Activated CD4-positive, alpha-beta T cell treated with anti-CD3 and anti-CD28 coated beads for 48 hours (primary cell): ENCODE results near the gene IFT27.
"Not testable (repeated sequence)": the region's sequence is repeated elsewhere in the genome, so short reads cannot be mapped to it uniquely, and the experiment has no call there.

ENCODE experiments used
- DNase-seq: peaks from one replicate; pipeline ENCODE4 v3.0.0-alpha.2; 2020

Gene IFT27

DNA sequence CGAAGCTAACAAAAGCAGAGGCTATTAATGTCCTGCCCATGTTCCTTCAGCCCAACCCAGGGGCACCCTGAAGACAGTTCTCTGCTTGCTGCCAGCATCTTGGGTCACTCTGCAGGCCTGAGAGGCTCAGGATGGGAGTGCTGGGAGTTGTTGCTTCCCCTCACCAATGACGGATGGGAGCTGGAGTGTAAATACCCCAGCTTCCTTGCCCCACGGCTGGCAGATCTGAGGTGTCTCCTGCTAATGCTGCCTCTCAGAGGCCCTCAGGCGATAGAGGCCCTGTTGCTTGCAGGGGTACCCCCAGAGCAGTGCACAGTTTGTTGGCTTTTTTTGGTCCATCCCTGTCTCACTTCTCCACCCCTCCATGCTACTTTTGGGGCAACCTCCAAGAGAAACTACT lies 32.9 kb downstream of the IFT27 start:
- no peak for DNase-seq

DNA sequence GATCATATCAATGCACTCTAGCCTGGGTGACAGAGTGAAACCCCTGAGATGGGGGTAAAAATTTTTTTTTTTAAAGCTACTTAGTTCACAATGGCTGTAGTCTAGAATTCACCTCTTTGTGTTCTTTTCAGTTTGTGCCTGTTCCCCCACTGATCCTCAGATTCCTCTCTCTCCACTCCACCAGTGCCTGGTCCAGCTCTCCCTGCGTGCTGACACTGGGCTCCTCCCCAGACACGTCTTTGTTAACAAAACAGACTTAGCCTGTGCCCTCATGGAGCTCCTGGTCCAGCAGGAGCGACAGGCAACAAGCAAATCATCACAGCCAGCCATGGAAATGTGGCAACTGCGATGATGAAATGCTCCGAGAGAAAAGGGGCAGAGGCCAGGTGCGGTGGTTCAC lies 34.0 kb downstream of the IFT27 start:
- DNase-seq = no peak

DNA sequence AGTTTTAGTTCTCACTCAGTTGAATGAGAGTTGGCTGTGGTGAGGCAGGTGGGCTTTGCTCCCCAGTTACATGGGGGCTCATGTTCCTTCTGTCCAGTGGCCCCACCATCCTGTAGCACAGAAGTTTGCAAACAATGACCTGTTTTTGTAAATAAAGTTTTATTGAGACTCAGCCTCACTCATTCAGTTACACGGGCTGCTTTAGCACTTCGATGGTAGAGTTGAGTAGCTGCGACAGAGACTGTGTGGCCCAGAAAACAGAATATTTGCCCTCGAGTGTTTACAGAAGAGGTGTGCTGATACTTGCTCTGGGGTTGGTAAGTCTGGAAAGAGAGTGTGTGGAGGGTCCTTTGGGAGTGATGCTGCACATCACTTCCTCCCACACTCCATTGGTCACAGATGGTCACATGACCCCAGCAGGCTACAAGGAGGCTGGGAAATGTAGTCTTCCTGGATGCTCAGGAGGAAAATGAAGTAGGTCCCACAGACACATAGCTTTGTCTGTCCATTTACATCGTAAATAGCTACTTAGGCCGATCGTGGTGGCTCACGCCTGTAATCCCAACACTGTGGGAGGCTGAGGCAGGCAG lies 34.6 kb downstream of the IFT27 start:
- no peak for DNase-seq

DNA sequence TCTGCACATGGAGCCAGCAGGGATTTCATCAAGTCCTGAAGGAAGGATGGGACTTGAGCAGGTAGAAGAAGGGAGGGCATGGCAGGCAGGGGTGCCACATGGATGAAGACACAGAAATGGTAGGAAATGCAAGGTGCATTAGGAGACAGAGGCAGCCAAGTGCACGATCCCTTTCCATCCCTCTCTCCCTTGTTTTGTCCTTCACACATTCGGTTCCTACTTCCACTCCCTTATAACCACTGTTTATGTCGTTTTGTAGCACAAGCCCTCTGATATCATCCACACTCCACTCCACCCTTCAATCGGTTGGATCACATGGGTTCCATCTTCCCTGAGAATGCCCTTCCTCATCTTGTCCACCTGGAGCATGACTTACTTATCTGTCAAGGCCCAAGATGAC lies 35.2 kb downstream of the IFT27 start:
- no peak for DNase-seq

GRCh38 chr22:36739185-36739584 lies 36.7 kb downstream of the IFT27 start:
- DNase-seq = no peak

DNA sequence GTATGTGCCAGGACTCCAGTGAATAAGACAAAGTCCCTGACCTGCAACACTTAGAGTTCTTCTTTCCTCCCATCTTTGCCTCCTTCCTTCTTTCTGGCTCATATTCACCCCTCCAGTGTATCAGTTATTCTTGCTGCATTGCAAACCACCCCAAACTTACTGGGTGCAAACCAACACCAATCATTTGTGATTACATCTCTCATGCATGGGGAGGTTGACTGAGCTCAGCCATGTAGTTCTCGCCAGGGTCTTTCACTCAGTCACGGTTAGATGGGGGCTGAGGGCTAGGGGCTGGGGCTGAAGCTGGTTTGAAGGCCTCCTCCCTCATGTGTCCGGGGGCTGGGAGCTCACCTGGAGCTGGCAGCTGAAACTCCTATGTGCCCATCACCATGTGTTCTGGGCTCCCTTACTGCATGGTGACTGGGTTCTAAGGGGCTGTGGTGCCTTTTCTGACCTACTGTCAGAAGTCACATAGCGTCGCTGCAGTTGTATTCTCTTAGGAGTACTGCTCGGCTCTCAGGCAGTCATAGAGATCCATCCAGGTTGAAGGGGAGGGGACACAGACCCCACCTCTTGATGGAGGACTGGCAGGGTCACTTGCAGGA lies 37.4 kb downstream of the IFT27 start:
- no peak for DNase-seq

DNA sequence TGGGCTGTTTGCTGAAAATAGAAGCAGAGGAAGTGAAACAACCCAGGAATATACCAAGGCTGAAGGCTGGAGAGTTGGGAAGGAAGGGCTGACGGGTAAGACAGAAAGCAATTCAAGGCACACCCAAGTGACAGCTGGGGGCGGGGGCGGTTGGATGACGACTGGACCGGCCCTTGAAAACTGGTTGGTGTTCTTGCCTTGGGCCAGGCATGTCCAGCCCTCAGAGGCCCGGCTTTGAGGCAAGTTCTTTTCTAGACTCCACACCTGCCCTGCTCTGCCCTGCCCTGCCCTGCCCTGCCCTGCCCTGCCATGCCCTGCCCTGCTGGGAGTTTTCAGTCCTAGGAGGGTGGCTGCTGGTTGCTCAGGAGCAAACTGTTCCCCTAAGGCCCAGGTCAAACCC lies 38.1 kb downstream of the IFT27 start:
- no peak for DNase-seq

- no peak for DNase-seq
Measured at GRCh38 chr22:36736701-36737320, 39.1 kb downstream of the IFT27 start.

DNA sequence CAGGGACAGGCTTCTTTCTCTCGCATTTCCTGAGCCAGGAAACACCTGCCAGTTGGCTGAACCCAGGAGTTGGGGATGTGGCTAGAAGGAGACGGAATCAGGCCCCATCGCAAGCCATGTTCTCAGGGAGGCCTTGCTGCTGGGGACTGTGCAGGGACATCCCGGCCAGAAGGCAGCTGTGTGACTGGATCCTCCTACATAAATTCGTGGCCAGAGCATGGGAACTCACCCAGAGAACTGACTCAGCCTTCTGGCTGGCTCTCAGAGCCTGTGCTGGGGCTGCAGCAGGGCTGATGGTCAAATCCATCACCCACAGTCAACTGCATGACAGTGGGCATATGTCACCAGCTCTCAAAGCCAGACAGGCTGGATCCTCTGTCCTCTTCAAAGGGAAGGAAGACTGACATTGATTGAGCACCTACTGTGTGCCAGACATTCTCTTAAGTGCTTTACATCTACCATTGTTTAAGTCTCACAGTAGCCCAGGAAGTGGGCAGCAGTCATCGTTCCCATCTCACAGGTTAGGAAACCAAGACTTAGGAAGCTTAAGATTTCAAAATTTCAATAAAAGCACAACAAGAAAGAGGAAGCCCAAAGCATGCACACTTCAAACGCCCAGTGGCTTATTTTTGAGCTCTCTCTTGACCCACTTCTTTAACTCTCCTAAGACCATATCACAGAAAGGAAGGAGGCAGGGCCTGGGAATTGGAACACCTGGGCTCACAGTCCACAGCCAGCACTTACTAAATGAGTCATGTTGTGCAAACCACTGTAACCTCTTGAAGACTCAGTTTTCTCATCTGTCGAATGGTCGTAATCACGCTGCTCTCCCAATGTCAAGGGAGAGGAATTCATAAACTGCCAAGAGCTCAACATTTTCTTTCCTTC lies 41.5 kb downstream of the IFT27 start:
- no peak for DNase-seq

DNA sequence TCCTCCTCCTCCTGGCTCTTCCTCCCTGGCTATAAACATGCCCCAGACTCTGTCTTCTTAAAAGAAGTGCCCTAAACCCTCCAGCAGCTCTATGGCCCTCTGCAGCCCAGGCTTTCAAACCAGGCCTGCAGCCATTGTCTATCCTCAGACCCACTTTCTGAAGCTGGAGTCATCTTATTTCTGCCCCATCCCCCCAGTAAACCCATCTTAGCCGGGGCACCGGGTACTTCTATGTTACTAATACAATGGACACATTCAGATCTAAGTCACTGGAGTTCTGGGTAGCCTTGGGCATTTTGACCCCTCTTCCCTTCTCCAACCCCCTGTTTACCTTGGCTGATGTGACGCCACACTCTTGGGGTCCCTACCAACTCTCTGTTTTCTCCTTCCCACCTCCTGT lies 42.6 kb downstream of the IFT27 start:
- DNase-seq = no peak

DNA sequence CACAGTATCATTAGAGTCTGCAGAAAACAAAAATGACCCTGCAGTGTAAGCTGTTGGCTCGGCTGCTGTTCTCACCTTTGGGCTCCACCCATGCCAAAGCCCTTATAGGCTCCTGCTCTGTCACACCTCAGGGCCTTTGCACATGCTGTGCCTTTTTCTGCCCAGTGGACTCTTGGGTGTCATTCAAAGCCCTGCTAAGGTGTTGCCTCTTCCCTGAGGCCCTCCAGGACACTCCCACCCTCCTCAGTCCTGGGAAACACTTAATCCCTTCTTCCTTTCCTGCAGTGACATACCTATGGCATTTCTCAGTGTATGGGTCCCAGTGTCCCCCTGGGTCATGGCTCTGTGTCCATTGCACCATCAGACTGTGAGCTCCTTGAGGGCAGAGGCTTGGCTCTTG lies 43.3 kb downstream of the IFT27 start:
- no peak for DNase-seq

GRCh38 chr22:36731916-36732315 lies 44.0 kb downstream of the IFT27 start:
- no peak for DNase-seq

GRCh38 chr22:36731321-36731720 lies 44.6 kb downstream of the IFT27 start:
- not testable (repeated sequence) for DNase-seq

- no peak for DNase-seq
Measured at GRCh38 chr22:36730176-36730858, 45.6 kb downstream of the IFT27 start.

DNA sequence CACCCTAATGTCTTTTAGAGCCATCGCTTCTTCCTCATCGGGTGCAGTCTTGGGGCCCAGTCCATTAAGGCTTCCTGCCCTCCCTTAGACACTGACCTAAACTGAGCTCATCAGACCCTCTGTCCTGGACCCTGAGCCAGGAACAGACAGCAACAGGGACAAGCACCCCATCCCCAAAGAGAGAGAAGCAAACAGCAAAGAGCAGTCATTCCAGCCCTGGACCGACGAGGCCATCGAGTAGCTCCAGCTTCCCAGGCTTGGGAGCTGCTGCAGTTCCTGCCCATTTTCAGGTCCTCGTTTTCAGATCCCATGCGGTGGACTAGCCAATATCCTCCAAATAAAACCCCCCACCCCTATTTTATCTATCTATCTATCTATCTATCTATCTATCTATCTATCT lies 46.6 kb downstream of the IFT27 start:
- DNase-seq = no peak

DNA sequence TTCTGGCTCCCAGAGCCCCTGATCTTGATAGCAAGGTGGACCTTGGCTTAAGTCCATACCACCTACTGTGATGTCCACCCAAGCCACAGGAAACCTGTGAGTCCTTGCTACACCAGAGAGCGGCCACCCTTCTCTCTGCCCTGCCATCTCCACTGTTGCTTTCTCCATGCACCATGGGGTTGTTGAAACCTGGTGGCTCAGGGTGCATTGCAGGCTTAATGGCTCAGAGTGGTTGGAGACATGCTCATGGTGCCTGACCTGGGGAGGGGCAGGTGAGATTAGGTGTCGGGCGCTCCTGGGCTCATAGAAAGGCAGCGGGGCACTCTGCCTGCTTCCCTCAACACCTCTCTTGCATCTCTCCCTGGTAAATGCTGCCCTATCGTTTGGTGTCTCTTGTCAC lies 47.4 kb downstream of the IFT27 start:
- no peak for DNase-seq

DNA sequence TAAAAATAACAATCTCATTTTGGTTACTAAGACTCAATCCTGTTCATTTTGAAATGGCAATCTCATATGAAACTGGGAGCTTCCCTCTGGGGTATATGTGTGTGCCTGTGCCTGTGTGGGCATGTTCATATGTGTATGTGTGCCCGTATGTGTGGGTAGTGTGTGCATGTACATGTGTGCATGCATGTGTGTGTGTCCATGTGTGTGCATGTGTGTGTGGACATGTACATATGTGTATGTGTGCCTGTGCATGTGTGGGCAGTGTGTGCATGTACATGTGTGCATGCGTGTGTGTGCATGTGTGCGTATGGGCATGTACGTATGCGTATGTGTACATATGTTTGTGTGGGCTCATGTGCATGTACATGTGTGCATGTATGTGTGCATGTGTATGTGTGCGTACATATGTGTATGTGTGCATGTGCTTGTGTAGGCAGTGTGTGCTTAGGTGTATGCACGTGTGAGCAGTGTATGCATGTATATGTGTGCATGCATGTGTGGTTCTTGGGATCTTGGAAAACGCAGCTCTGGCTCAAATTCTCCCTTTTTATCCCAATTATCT lies 47.9 kb downstream of the IFT27 start:
- no peak for DNase-seq

- no peak for DNase-seq
Measured at GRCh38 chr22:36727110-36727509, 48.8 kb downstream of the IFT27 start.

DNA sequence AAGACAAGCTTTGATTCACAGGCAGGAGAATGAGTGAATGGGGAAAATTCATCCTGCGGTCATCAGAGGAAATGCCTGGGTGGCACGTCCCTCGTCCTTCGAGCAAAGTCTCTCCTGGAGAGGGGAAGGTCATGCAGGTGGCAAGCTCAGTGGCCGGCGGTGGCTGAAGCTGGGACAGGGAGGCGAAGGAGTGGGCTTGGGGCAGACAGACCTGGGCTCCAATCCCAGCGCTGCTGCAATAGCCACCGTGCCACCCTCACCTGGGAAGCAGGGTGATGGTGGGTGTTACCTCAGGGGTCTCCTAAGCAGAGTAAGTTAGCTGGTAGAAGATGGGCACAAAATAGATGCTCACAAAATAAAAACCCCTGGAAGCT lies 49.9 kb downstream of the IFT27 start:
- DNase-seq = no peak

GRCh38 chr22:36725366-36726006 lies 50.4 kb downstream of the IFT27 start:
- no peak for DNase-seq

- DNase-seq = no peak
Measured at GRCh38 chr22:36724836-36725235, 51.1 kb downstream of the IFT27 start.

DNA sequence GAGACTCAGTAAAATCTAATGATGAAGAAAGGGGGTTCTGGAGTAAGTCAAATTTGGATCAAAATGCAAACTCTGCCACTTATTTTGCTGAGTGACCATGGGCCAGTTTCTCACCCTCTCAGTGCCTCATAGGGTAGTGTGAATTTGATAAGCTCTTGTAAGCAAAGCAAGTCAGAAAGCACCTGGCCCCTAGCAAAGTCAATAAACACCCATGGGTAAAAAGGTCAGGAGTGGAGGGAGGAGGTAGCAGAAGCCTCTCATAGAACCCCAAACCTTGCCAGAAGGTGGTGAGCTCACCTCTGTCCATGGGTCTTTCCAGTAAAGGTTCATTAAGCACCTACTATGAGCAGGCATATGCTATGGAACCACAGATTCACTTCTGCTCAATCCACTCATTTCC lies 53.9 kb downstream of the IFT27 start:
- no peak for DNase-seq
